Left ventricle myocardium inferior (tissue), 1 donor: ENCODE results near the gene PDILT. TPM values are rescaled to one million over a fixed set of nuclear protein-coding genes. Genes with fewer than 3 reads are reported as not detected.
"Not testable (repeated sequence)": the region's sequence is repeated elsewhere in the genome, so short reads cannot be mapped to it uniquely, and the experiment has no call there.

ENCODE experiments used
- DNase-seq: peaks from one replicate; pipeline ENCODE4 v3.0.0-alpha.2; 2020
- H3K27ac ChIP-seq: fragments of 200-600 bp; replicated peaks from 2 replicates; pipeline ENCODE4 v1.8.0; 2021
- H3K27me3 ChIP-seq: fragments of 200-600 bp; 2 replicates; pipeline ENCODE4 v1.8.0; 2021; ENCODE audit warnings: low read depth
- H3K36me3 ChIP-seq: fragments of 200-600 bp; 2 replicates; pipeline ENCODE4 v1.8.0; 2021
- H3K4me1 ChIP-seq: fragments of 200-600 bp; 2 replicates; pipeline ENCODE4 v1.8.0; 2021
- H3K4me3 ChIP-seq: fragments of 200-600 bp; 2 replicates; pipeline ENCODE4 v1.8.0; 2021; ENCODE audit warnings: mild to moderate bottlenecking, moderate library complexity
- H3K9me3 ChIP-seq: fragments of 200-600 bp; replicated peaks from 2 replicates; pipeline ENCODE4 v1.8.0; 2021
- intact Hi-C: fragments of 100-400 bp; cut with micrococcal nuclease; formaldehyde crosslinking; loops from one replicate; pipeline ENCODE4 v1.11.0; 2022
- total RNA-seq: library from RNA; stranded (reverse); fragmentation: NEBNext Ultra II Directional; extraction: Animal tissue kit (Norgen Biotek cat#: 25700); gene quantifications from one replicate; pipeline ENCODE4 v1.2.1, GENCODE V29; 2021
- TF ChIP-seq, protein P1 (sequence below): fragments of 200-600 bp; IDR thresholded peaks from 2 replicates; pipeline ENCODE4 v1.8.0; 2021; ENCODE audit warnings: antibody characterized with exemption, mild to moderate bottlenecking, borderline replicate concordance
- donor health status: DM: no; HTN: yes; CAD: no; lungs with severe emphysema.

PDILT gene
- total RNA-seq, 1 donor from 2014 or later: not detected

- Histone ChIP-seq H3K9me3 (no peaks in the 10 kb centered on the region), H3K27me3 (peaks cover 66% of the 10 kb centered on the region), H3K36me3 (no peaks in the 10 kb centered on the region), H3K4me3 (no peak overlapping the region), H3K4me1 (no peaks in the 10 kb centered on the region), H3K27ac (no peak overlapping the region)
- TF ChIP-seq, protein P1, sequence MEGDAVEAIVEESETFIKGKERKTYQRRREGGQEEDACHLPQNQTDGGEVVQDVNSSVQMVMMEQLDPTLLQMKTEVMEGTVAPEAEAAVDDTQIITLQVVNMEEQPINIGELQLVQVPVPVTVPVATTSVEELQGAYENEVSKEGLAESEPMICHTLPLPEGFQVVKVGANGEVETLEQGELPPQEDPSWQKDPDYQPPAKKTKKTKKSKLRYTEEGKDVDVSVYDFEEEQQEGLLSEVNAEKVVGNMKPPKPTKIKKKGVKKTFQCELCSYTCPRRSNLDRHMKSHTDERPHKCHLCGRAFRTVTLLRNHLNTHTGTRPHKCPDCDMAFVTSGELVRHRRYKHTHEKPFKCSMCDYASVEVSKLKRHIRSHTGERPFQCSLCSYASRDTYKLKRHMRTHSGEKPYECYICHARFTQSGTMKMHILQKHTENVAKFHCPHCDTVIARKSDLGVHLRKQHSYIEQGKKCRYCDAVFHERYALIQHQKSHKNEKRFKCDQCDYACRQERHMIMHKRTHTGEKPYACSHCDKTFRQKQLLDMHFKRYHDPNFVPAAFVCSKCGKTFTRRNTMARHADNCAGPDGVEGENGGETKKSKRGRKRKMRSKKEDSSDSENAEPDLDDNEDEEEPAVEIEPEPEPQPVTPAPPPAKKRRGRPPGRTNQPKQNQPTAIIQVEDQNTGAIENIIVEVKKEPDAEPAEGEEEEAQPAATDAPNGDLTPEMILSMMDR: no peak
- intact Hi-C loops: no loop called here
- DNase-seq: no peak
Observed at GRCh38 chr16:20318006-20318405, 86.5 kb downstream of the PDILT start.

DNA sequence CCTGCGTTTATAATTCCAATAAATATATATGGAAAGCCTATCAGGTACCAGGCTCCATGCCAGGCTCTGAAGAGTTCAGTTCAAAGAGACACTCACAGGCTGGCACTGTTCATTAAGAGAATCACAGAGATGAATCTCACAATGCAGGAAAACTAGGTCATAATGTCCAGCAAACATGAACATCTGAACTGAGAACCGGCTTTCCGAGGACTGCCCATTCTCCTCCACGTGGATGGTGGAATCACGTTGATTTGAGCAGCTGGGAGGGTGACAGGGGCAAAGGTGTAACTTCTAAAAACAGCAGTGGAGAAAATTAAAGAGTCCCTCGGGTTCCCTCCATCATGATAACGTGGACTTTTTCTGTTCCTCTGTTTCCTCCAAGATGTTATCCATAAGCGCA lies 87.4 kb downstream of the PDILT start:
- H3K4me3 ChIP-seq: no peak overlapping the region
- no peak for DNase-seq
- H3K27me3 ChIP-seq: peaks cover 71% of the 10 kb centered on the region
- no peak overlapping the region for H3K27ac ChIP-seq
- H3K36me3 ChIP-seq: no peaks in the 10 kb centered on the region
- no peaks in the 10 kb centered on the region for H3K4me1 ChIP-seq
- TF ChIP-seq, protein P1: no peak
- H3K9me3 ChIP-seq: no peaks in the 10 kb centered on the region
- intact Hi-C loops: no loop called here

DNA sequence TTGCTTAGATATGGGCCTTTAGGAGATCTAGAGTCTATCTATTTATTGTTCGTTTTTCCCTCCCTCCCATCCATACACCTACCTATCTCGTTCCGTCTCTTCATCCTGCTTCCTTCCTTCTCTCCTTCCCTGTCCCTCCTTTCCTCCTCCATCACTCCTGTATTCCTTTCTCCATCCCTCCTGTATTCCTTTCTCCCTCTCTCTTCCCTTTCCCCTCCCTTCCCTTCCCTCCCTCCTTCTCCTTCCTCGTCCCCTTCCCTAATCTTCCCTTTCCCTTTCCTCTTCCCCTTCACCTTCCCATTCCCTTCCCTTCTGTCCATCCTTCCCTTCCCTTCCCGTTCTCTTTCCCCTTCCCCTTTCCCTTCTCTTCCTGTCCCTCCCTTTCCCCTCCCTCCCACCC lies 87.8 kb downstream of the PDILT start:
- Histone ChIP-seq H3K27ac (no peak overlapping the region), H3K9me3 (no peaks in the 10 kb centered on the region), H3K4me3 (no peak overlapping the region), H3K4me1 (no peaks in the 10 kb centered on the region), H3K36me3 (no peaks in the 10 kb centered on the region), H3K27me3 (peaks cover 71% of the 10 kb centered on the region)
- DNase-seq: no peak
- TF ChIP-seq, protein P1: no peak
- intact Hi-C loops: no loop called here

DNA sequence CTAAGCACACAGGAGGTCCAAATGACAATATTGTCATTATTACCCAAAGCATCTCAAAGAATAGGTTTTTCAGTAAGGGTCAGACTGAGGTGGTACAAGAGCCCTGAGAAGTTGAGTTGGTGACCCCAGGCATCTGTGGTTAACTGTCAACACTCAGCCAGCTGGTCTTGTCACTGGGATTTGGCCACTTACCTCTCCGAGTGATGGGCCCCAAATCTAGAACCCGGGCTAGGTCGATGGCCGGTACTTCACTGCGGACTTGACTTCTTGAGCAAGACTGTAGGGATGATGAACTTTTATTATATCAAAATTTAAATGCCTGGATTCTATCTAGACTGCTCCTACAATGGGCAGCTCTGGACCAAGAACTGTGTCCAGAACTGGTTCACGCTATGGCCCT lies 88.8 kb downstream of the PDILT start:
- H3K27me3 ChIP-seq: peaks cover 71% of the 10 kb centered on the region
- H3K9me3 ChIP-seq: no peaks in the 10 kb centered on the region
- DNase-seq: no peak
- H3K4me3 ChIP-seq: no peak overlapping the region
- intact Hi-C loops: no loop called here
- no peaks in the 10 kb centered on the region for H3K36me3 ChIP-seq
- H3K27ac ChIP-seq: no peak overlapping the region
- H3K4me1 ChIP-seq: no peaks in the 10 kb centered on the region
- TF ChIP-seq, protein P1: no peak

- Histone ChIP-seq H3K27ac (no peak overlapping the region), H3K4me1 (no peaks in the 10 kb centered on the region), H3K4me3 (no peak overlapping the region), H3K9me3 (no peaks in the 10 kb centered on the region), H3K36me3 (no peaks in the 10 kb centered on the region), H3K27me3 (peaks cover 59% of the 10 kb centered on the region)
- DNase-seq: no peak
- intact Hi-C loops: no loop called here
- TF ChIP-seq, protein P1: no peak
Observed at GRCh38 chr16:20314575-20314974, 90.0 kb downstream of the PDILT start.

GRCh38 chr16:20313741-20314140 lies 90.8 kb downstream of the PDILT start:
- no peak overlapping the region for H3K4me3 ChIP-seq
- intact Hi-C loops: no loop called here
- H3K9me3 ChIP-seq: no peaks in the 10 kb centered on the region
- no peak overlapping the region for H3K27ac ChIP-seq
- H3K27me3 ChIP-seq: peaks cover 57% of the 10 kb centered on the region
- H3K36me3 ChIP-seq: no peaks in the 10 kb centered on the region
- no peaks in the 10 kb centered on the region for H3K4me1 ChIP-seq
- no peak for DNase-seq
- TF ChIP-seq, protein P1: no peak

DNA sequence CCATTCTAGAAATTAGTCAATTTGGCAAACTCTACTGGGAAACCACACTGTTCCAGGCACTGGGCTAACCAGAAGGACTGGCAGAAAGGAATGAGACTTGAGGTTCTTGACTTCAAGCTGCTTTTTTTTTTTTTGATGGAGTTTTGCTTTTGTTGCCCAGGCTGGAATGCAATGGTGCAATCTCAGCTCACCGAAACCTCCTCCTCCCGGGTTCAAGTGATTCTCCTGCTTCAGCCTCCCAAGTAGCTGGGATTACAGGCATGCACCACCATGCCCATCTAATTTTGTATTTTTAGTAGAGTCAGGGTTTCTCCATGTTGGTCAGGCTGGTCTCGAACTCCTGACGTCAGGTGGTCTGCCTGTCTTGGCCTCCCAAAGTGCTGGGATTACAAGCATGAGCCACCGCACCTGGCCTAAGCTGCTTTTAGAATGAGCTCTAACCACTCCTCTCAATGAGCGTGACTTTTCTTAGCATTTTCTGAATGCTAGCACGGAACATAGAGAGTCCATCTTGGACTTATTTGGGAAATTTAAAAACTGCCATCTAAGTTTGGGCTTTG lies 91.9 kb downstream of the PDILT start:
- H3K36me3 ChIP-seq, H3K27ac ChIP-seq, H3K9me3 ChIP-seq, intact Hi-C loops, H3K4me1 ChIP-seq, DNase-seq, H3K4me3 ChIP-seq: not testable (repeated sequence)
- peaks cover 60% of the 10 kb centered on the region for H3K27me3 ChIP-seq
